A673 (cell line): ENCODE results near the gene PMEPA1. TPM values are rescaled to one million over a fixed set of nuclear protein-coding genes. Genes with fewer than 3 reads are reported as not detected.

Experiments used
- BruUV-seq: library from RNA; stranded (reverse); fragments of 400-500 nt; replicated peaks from 2 replicates; lab custom pipeline; 2021; lab: Mats Ljungman, UMichigan
- CTCF ChIA-PET: fragments of 300-600 bp; sonication (Branson Sonifier 250); formaldehyde crosslinking; loops from one replicate; lab custom pipeline; 2022; ENCODE audit warnings: antibody characterized with exemption; lab: Charles Lee
- POLR2A ChIA-PET: fragments of 300-600 bp; sonication (Branson Sonifier 250); formaldehyde crosslinking; loops from one replicate; lab custom pipeline; 2022; ENCODE audit warnings: antibody characterized with exemption; ENCODE audit not compliant: low non-redundant PET; lab: Charles Lee
- DNase-seq: peaks from one replicate; pipeline ENCODE4 v3.0.0-alpha.2; 2015; ENCODE audit warnings: low spot score
- H3K27ac ChIP-seq: fragments of 200-600 bp; sonication (generic); 2 replicates; pipeline ENCODE4 v1.5.1; 2016; ENCODE audit warnings: mixed run types, low read depth, mild to moderate bottlenecking, mixed read lengths, antibody characterized with exemption, low read length; ENCODE audit not compliant: poor library complexity, severe bottlenecking
- H3K27me3 ChIP-seq: fragments of 200-600 bp; sonication (generic); replicated peaks from 2 replicates; pipeline ENCODE4 v1.6.1; 2017; ENCODE audit warnings: mixed run types, low read depth, mild to moderate bottlenecking, mixed read lengths, antibody characterized with exemption, low read length; ENCODE audit not compliant: insufficient read depth, poor library complexity
- H3K36me3 ChIP-seq: fragments of 200-600 bp; sonication (generic); 2 replicates; pipeline ENCODE4 v1.6.1; 2016; ENCODE audit warnings: mixed run types, mild to moderate bottlenecking, mixed read lengths, antibody characterized with exemption, low read length; ENCODE audit not compliant: insufficient read depth, poor library complexity, severe bottlenecking
- H3K4me1 ChIP-seq: fragments of 200-600 bp; sonication (generic); 2 replicates; pipeline ENCODE4 v1.6.1; 2017; ENCODE audit warnings: mixed run types, mild to moderate bottlenecking, mixed read lengths, antibody characterized with exemption, low read length; ENCODE audit not compliant: insufficient read depth, poor library complexity, severe bottlenecking
- H3K4me3 ChIP-seq: fragments of 200-600 bp; sonication (generic); 2 replicates; pipeline ENCODE4 v1.5.1; 2016; ENCODE audit warnings: low read depth, mixed run types, mild to moderate bottlenecking, mixed read lengths, low read length; ENCODE audit not compliant: poor library complexity, severe bottlenecking
- H3K9me3 ChIP-seq: fragments of 200-600 bp; sonication (generic); 2 replicates; pipeline ENCODE4 v1.6.1; 2016; ENCODE audit warnings: mixed run types, low read depth, mild to moderate bottlenecking, mixed read lengths, antibody characterized with exemption, low read length; ENCODE audit not compliant: poor library complexity, severe bottlenecking
- CTCF ChIP-seq: fragments of 300-800, 200-600 bp; sonication (generic); conservative IDR thresholded peaks from 2 replicates; pipeline ENCODE4 v1.5.1; 2017; ENCODE audit warnings: low read depth, mild to moderate bottlenecking, antibody characterized with exemption, low read length, moderate library complexity, mixed read lengths
- EZH2 ChIP-seq: fragments of 200-600 bp; sonication (generic); IDR thresholded peaks from 2 replicates; pipeline ENCODE4 v1.6.1; 2017; ENCODE audit warnings: borderline replicate concordance, low read depth, mild to moderate bottlenecking, mixed read lengths, antibody characterized with exemption, low read length; ENCODE audit not compliant: poor library complexity, severe bottlenecking
- intact Hi-C: fragments of 100-400 bp; cut with micrococcal nuclease; formaldehyde crosslinking; loops from one replicate; pipeline ENCODE4 v1.10.0; 2022; ENCODE audit not compliant: unreplicated experiment
- total RNA-seq: library from RNA; stranded (reverse); gene quantifications from 2 replicates; pipeline ENCODE4 v1.2.3, GENCODE V29; 2021

Gene PMEPA1
- total RNA-seq, 1 experiment from 2014 or later, result 9.7 TPM

GRCh38 chr20:57600320-57601210 is 109.2 kb downstream of the PMEPA1 start:
- Histone ChIP-seq H3K9me3 (no peaks in the 10 kb centered on the region), H3K27me3 (no peaks in the 10 kb centered on the region), H3K4me3 (no peak overlapping the region), H3K27ac (no peak overlapping the region), H3K36me3 (no peaks in the 10 kb centered on the region), H3K4me1 (no peaks in the 10 kb centered on the region)
- no TSS peak for BruUV-seq
- CTCF ChIA-PET, result interaction anchor here (0.6 to 0.7 kb wide), 2 partner anchors 110 to 589 kb away, joined by 4 to 5 read pairs; no protein-coding TSS in a partner anchor
- no peak for TF ChIP-seq EZH2
- TF ChIP-seq CTCF, result no peak
- POLR2A ChIA-PET, result no interaction called here
- intact Hi-C loops, result no loop called here
- no peak for DNase-seq

- POLR2A ChIA-PET, result interaction anchor here (0.7 kb wide), 1 partner anchor 234 kb away, joined by 6 read pairs; no protein-coding TSS in a partner anchor
- TF ChIP-seq CTCF (no peak), EZH2 (no peak)
- CTCF ChIA-PET, result no interaction called here
- intact Hi-C loops, result loop anchor here (5.0 kb wide), 1 partner anchor 101 kb away; no protein-coding TSS in a partner anchor
- no TSS peak for BruUV-seq
- H3K4me3 ChIP-seq, result no peak overlapping the region
- H3K27me3 ChIP-seq, result no peaks in the 10 kb centered on the region
- H3K9me3 ChIP-seq, result no peaks in the 10 kb centered on the region
- H3K36me3 ChIP-seq, result no peaks in the 10 kb centered on the region
- no peaks in the 10 kb centered on the region for H3K4me1 ChIP-seq
- no peak overlapping the region for H3K27ac ChIP-seq
- no peak for DNase-seq
Observed at GRCh38 chr20:57598491-57598890, 111.3 kb downstream of the PMEPA1 start.

Other genes with a start within 250 kb of the PMEPA1 start
- 0.90 and 1.6 TPM in 2 replicates for gene CTCFL, start 184.9 kb downstream of the PMEPA1 start, total RNA-seq
- gene PCK1, start 148.9 kb downstream of the PMEPA1 start, total RNA-seq, result not detected in 2 replicates
- not detected in 2 replicates for gene ZBP1, start 89.6 kb downstream of the PMEPA1 start, total RNA-seq